Lung microvascular endothelial cell (primary cell): ENCODE data around the gene FUT1. TPM values are rescaled to one million over a fixed set of nuclear protein-coding genes. Genes with fewer than 3 reads are reported as not detected.
A peak's percentile ranks its signal among the peaks of the same experiment; 100 is the strongest.
"Not testable (repeated sequence)": the region's sequence is repeated elsewhere in the genome, so short reads cannot be mapped to it uniquely, and the experiment has no call there.

Source experiments
- DNase-seq, 2 donors: peaks; one replicate each; pipeline versions ENCODE4 v3.0.0 to v3.0.0-alpha.2; 2010; ENCODE audit warnings: low read depth in 2 of 2
- total RNA-seq: library from RNA; depleted of rRNA; stranded (reverse); fragments of >200 nt; gene quantifications from 2 replicates; pipeline ENCODE4 v1.2.1, GENCODE V29; 2014

FUT1 gene
- total RNA-seq, 1 donor from 2014 or later, result 8.3 TPM

- DNase-seq, result not testable (repeated sequence)
Measured at GRCh38 chr19:48718106-48718505, 34.3 kb downstream of the FUT1 start.

- DNase-seq, result no peak
Measured at GRCh38 chr19:48716562-48717291, 35.7 kb downstream of the FUT1 start.

- DNase-seq, result no peak
Measured at GRCh38 chr19:48715681-48716171, 36.7 kb downstream of the FUT1 start.

- no peak for DNase-seq
Measured at GRCh38 chr19:48714759-48715675, 37.4 kb downstream of the FUT1 start.

GRCh38 chr19:48713864-48714755 is 38.3 kb downstream of the FUT1 start:
- peak; percentile 99 to 100 for DNase-seq

- peak in 1 of 2 donors; percentile 37 for DNase-seq
Measured at GRCh38 chr19:48713041-48713863, 39.2 kb downstream of the FUT1 start.

- DNase-seq, result no peak
Measured at GRCh38 chr19:48711106-48711662, 41.3 kb downstream of the FUT1 start.

- no peak for DNase-seq
Measured at GRCh38 chr19:48708471-48708870, 44.0 kb downstream of the FUT1 start.

- no peak for DNase-seq
Measured at GRCh38 chr19:48705431-48705830, 47.0 kb downstream of the FUT1 start.

GRCh38 chr19:48703316-48703715 is 49.1 kb downstream of the FUT1 start:
- DNase-seq, result no peak

GRCh38 chr19:48702701-48703100 is 49.7 kb downstream of the FUT1 start:
- DNase-seq, result no peak

- peak in 1 of 2 donors; percentile 54 for DNase-seq
Measured at GRCh38 chr19:48698046-48698445, 54.4 kb downstream of the FUT1 start.

Other genes starting within 250 kb of the FUT1 start
- gene LMTK3, start 240.8 kb downstream of the FUT1 start, total RNA-seq, result under 0.01 TPM in 1 of 2 replicates, not detected in the other
- gene SULT2B1, start 200.5 kb downstream of the FUT1 start, total RNA-seq, result not detected in 2 replicates
- gene SPACA4, start 145.9 kb downstream of the FUT1 start, total RNA-seq, result not detected in 2 replicates
- gene FAM83E, start 137.6 kb downstream of the FUT1 start, total RNA-seq, result 0.40 and 0.65 TPM in 2 replicates
- 2,223 and 2,324 TPM in 2 replicates for gene RPL18, start 133.5 kb downstream of the FUT1 start, total RNA-seq
- 5.4 and 6.3 TPM in 2 replicates for gene SPHK2, start 133.1 kb downstream of the FUT1 start, total RNA-seq
- 0.87 and 3.4 TPM in 2 replicates for gene DBP, start 115.3 kb downstream of the FUT1 start, total RNA-seq
- 3.1 and 8.1 TPM in 2 replicates for gene CA11, start 106.5 kb downstream of the FUT1 start, total RNA-seq
- not detected in 2 replicates for gene NTN5, start 79.6 kb downstream of the FUT1 start, total RNA-seq
- not detected in 2 replicates for gene FUT2, start 56.7 kb downstream of the FUT1 start, total RNA-seq
- under 0.01 and 0.22 TPM in 2 replicates for gene MAMSTR, start 32.9 kb downstream of the FUT1 start, total RNA-seq
- 51.4 and 74.0 TPM in 2 replicates for gene RASIP1, start 12.0 kb downstream of the FUT1 start, total RNA-seq
- 0.20 and 0.22 TPM in 2 replicates for gene IZUMO1, start 5.7 kb downstream of the FUT1 start, total RNA-seq
- under 0.01 TPM in 1 of 2 replicates, not detected in the other for gene FGF21, start 2.9 kb upstream of the FUT1 start, total RNA-seq
- gene BCAT2, start 58.4 kb upstream of the FUT1 start, total RNA-seq, result 26.2 and 28.3 TPM in 2 replicates
- 0.60 and 2.6 TPM in 2 replicates for gene HSD17B14, start 83.8 kb upstream of the FUT1 start, total RNA-seq
- 2.4 and 7.1 TPM in 2 replicates for gene PLEKHA4, start 116.0 kb upstream of the FUT1 start, total RNA-seq
- gene PPP1R15A, start 119.8 kb upstream of the FUT1 start, total RNA-seq, result 21.6 and 63.9 TPM in 2 replicates
- gene TULP2, start 146.1 kb upstream of the FUT1 start, total RNA-seq, result under 0.01 TPM in 2 replicates
- 118 and 160 TPM in 2 replicates for gene NUCB1, start 147.7 kb upstream of the FUT1 start, total RNA-seq
- under 0.01 TPM in 1 of 2 replicates, not detected in the other for gene DHDH, start 181.1 kb upstream of the FUT1 start, total RNA-seq
- gene BAX, start 202.2 kb upstream of the FUT1 start, total RNA-seq, result 96.8 and 101 TPM in 2 replicates
- 928 and 942 TPM in 2 replicates for gene FTL, start 212.7 kb upstream of the FUT1 start, total RNA-seq
- gene GYS1, start 240.7 kb upstream of the FUT1 start, total RNA-seq, result 11.1 and 14.8 TPM in 2 replicates
- 113 and 138 TPM in 2 replicates for gene RUVBL2, start 241.2 kb upstream of the FUT1 start, total RNA-seq